KOPT-K1 (cell line): ENCODE data around the gene LRRC8E.
"Not testable (repeated sequence)": the region's sequence is repeated elsewhere in the genome, so short reads cannot be mapped to it uniquely, and the experiment has no call there.

ENCODE experiments used
- H3K27ac ChIP-seq: fragments of 200-600 bp; sonication (generic); 2 replicates; pipeline ENCODE4 v1.5.1; 2016; ENCODE audit warnings: antibody characterized with exemption, mild to moderate bottlenecking, low read depth, low read length; ENCODE audit not compliant: poor library complexity, severe bottlenecking
- H3K36me3 ChIP-seq: fragments of 200-600 bp; sonication (generic); 2 replicates; pipeline ENCODE4 v1.5.1; 2017; ENCODE audit warnings: antibody characterized with exemption, mild to moderate bottlenecking, low read length, moderate library complexity; ENCODE audit not compliant: insufficient read depth
- H3K9me3 ChIP-seq: fragments of 200-600 bp; sonication (generic); 2 replicates; pipeline ENCODE4 v1.5.1; 2017; ENCODE audit warnings: antibody characterized with exemption, low read length, mild to moderate bottlenecking; ENCODE audit not compliant: insufficient read depth, poor library complexity, severe bottlenecking

LRRC8E gene

GRCh38 chr19:7850000-7850813 is 38.1 kb upstream of the LRRC8E start:
- H3K36me3 ChIP-seq = no peaks in the 10 kb centered on the region
- H3K9me3 ChIP-seq = no peaks in the 10 kb centered on the region
- H3K27ac ChIP-seq = no peak overlapping the region

- Histone ChIP-seq H3K9me3 (no peaks in the 10 kb centered on the region), H3K27ac (no peak overlapping the region), H3K36me3 (no peaks in the 10 kb centered on the region)
These were observed 37.2 kb upstream of the LRRC8E start for GRCh38 chr19:7850945-7851622.

- Histone ChIP-seq H3K36me3 (no peaks in the 10 kb centered on the region), H3K27ac (no peak overlapping the region), H3K9me3 (no peaks in the 10 kb centered on the region)
These were observed 36.4 kb upstream of the LRRC8E start for GRCh38 chr19:7851623-7852500.

GRCh38 chr19:7852851-7853769 is 35.2 kb upstream of the LRRC8E start:
- H3K9me3 ChIP-seq = no peaks in the 10 kb centered on the region
- H3K27ac ChIP-seq = no peak overlapping the region
- no peaks in the 10 kb centered on the region for H3K36me3 ChIP-seq

GRCh38 chr19:7853770-7854128 is 34.6 kb upstream of the LRRC8E start:
- Histone ChIP-seq H3K27ac (no peak overlapping the region), H3K36me3 (no peaks in the 10 kb centered on the region)

GRCh38 chr19:7855426-7856108 is 32.7 kb upstream of the LRRC8E start:
- no peak overlapping the region for H3K27ac ChIP-seq
- H3K9me3 ChIP-seq = no peaks in the 10 kb centered on the region
- H3K36me3 ChIP-seq = no peaks in the 10 kb centered on the region

More at GRCh38 chr19:7853770-7854128, 34.6 kb upstream of the LRRC8E start:
- H3K9me3 ChIP-seq = no peaks in the 10 kb centered on the region

- H3K27ac ChIP-seq = no peak overlapping the region
- H3K36me3 ChIP-seq = no peaks in the 10 kb centered on the region
- no peaks in the 10 kb centered on the region for H3K9me3 ChIP-seq
These were observed 32.2 kb upstream of the LRRC8E start for GRCh38 chr19:7856109-7856591.

GRCh38 chr19:7856679-7857663 is 31.3 kb upstream of the LRRC8E start:
- Histone ChIP-seq H3K27ac (no peak overlapping the region), H3K36me3 (no peaks in the 10 kb centered on the region), H3K9me3 (no peaks in the 10 kb centered on the region)

- Histone ChIP-seq H3K9me3 (no peaks in the 10 kb centered on the region), H3K36me3 (no peaks in the 10 kb centered on the region), H3K27ac (no peak overlapping the region)
These were observed 30.6 kb upstream of the LRRC8E start for GRCh38 chr19:7857727-7858108.

GRCh38 chr19:7858109-7858770 is 30.1 kb upstream of the LRRC8E start:
- no peaks in the 10 kb centered on the region for H3K9me3 ChIP-seq
- no peaks in the 10 kb centered on the region for H3K36me3 ChIP-seq
- no peak overlapping the region for H3K27ac ChIP-seq

GRCh38 chr19:7859087-7859486 is 29.2 kb upstream of the LRRC8E start:
- not testable (repeated sequence) for H3K27ac ChIP-seq, H3K36me3 ChIP-seq, H3K9me3 ChIP-seq

GRCh38 chr19:7859831-7860713 is 28.2 kb upstream of the LRRC8E start:
- H3K36me3 ChIP-seq = no peaks in the 10 kb centered on the region
- no peaks in the 10 kb centered on the region for H3K9me3 ChIP-seq
- no peak overlapping the region for H3K27ac ChIP-seq
